Measurements from ENCODE around the gene NCKAP5L.

The NCKAP5L gene

DNA sequence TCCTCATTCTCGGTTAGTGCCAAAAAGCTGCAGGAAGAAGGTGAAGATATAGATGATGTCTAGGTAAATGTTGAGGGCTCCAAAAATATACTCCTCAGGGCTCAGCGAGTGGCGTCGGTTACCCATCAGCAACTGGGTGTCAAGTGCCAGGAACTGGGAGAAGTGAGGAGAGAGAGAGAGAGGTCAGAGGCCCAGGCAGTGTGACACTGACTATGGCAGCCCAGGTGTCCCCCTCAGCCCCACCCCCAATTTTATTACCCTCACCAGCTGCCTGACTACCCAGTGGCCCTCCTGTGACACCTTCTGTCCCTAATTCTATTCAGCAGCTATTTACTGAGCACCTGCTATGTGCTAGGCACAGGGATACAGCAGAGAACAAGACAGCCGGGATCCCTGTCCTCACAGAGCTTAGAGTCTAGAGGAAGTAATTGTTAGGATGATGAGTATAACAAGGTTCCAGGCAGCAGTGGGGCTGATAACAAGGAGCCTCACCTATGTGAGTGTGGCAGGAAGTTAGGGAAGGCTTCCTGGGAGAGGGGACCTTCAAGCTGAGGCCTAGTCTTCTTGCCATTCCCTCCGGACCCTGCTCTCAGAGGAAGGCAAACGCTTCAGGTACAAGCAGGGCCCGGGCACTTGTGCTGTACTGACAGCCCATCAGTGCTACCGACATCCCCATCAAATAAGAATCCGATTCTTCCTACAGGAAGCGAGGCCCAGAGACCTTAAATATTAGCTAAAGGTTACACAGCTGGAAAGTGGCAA lies 42.5 kb upstream of the NCKAP5L start:
- Histone ChIP-seq H4K20me1 (ENCODE audit: insufficient read depth, low read length, poor library complexity, severe bottlenecking) (no peaks in the 10 kb centered on the region), H3K4me2 (ENCODE audit: low read depth, low read length, poor library complexity, severe bottlenecking) (no peak overlapping the region), H3K9me2 (replicated peaks; ENCODE audit: low read depth, low read length) (no peaks in the 10 kb centered on the region), H3F3A (ENCODE audit: low read depth) (no peaks in the 10 kb centered on the region), H3K4me3 (ENCODE audit: low read length, poor library complexity, severe bottlenecking) (no peak overlapping the region), H3K27me3 (ENCODE audit: insufficient read depth, low read length, poor library complexity, severe bottlenecking) (no peaks in the 10 kb centered on the region), H3K4me1 (ENCODE audit: insufficient read depth, low read length, poor library complexity, severe bottlenecking) (no peaks in the 10 kb centered on the region), H3K36me3 (ENCODE audit: insufficient read depth, low read length) (no peaks in the 10 kb centered on the region), H2AFZ (ENCODE audit: low read length) (no peak overlapping the region), H3K9me3 (ENCODE audit: insufficient read depth, low read depth, low read length) (no peaks in the 10 kb centered on the region), H3K79me2 (ENCODE audit: insufficient read depth, low read length) (no peaks in the 10 kb centered on the region), H3K9ac (ENCODE audit: low read depth, low read length, poor library complexity, severe bottlenecking) (no peak overlapping the region)
- TF ChIP-seq, protein P1, sequence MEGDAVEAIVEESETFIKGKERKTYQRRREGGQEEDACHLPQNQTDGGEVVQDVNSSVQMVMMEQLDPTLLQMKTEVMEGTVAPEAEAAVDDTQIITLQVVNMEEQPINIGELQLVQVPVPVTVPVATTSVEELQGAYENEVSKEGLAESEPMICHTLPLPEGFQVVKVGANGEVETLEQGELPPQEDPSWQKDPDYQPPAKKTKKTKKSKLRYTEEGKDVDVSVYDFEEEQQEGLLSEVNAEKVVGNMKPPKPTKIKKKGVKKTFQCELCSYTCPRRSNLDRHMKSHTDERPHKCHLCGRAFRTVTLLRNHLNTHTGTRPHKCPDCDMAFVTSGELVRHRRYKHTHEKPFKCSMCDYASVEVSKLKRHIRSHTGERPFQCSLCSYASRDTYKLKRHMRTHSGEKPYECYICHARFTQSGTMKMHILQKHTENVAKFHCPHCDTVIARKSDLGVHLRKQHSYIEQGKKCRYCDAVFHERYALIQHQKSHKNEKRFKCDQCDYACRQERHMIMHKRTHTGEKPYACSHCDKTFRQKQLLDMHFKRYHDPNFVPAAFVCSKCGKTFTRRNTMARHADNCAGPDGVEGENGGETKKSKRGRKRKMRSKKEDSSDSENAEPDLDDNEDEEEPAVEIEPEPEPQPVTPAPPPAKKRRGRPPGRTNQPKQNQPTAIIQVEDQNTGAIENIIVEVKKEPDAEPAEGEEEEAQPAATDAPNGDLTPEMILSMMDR (conservative IDR thresholded peaks at IDR 0.05; ENCODE audit: low read length) = no peak
- TF ChIP-seq EZH2phosphoT487 (IDR thresholded peaks at IDR 0.05; ENCODE audit: borderline replicate concordance) = no peak

DNA sequence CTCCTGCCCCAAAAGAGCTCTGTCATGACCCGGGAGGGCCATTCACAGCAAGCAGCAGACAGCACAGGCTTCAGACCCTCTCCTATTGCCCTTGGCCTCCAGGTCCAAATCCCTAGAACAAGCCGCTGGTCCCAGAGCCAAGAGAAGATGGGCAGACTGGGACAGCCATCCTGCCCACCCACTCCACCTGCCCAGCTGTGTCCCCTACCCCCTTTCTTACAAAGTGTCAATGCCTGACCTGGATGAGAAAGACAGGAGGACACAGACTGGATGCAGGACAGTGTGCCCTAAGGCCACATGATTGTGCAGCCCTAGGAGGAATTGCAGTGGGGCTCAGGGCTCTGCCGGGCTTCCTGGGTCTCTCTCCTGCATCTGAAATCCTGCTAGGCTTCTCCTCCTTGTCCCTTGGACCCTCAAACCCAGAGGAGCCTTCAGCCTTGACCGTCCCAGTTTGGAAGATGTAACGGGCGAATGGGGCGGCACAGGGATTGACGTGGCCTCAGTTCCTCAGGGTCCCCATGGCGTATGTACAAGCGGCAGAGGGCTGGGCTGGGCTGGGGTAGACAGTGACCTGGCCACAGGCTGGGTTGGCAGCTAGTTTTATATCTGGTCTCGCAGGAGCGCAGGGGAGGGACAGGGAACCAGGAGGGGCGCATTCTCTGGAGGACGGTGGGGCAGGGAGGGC lies 41.7 kb upstream of the NCKAP5L start:
- Histone ChIP-seq H3K4me1 (ENCODE audit: insufficient read depth, low read length, poor library complexity, severe bottlenecking) (no peaks in the 10 kb centered on the region), H3K9ac (ENCODE audit: low read depth, low read length, poor library complexity, severe bottlenecking) (no peak overlapping the region), H3K36me3 (ENCODE audit: insufficient read depth, low read length) (no peaks in the 10 kb centered on the region), H3K79me2 (ENCODE audit: insufficient read depth, low read length) (no peaks in the 10 kb centered on the region), H3K27me3 (ENCODE audit: insufficient read depth, low read length, poor library complexity, severe bottlenecking) (no peaks in the 10 kb centered on the region), H3K9me3 (ENCODE audit: insufficient read depth, low read depth, low read length) (no peaks in the 10 kb centered on the region), H2AFZ (ENCODE audit: low read length) (no peak overlapping the region), H3K4me2 (ENCODE audit: low read depth, low read length, poor library complexity, severe bottlenecking) (no peak overlapping the region), H4K20me1 (ENCODE audit: insufficient read depth, low read length, poor library complexity, severe bottlenecking) (no peaks in the 10 kb centered on the region), H3F3A (ENCODE audit: low read depth) (no peaks in the 10 kb centered on the region), H3K9me2 (replicated peaks; ENCODE audit: low read depth, low read length) (no peaks in the 10 kb centered on the region), H3K4me3 (ENCODE audit: low read length, poor library complexity, severe bottlenecking) (no peak overlapping the region)
- TF ChIP-seq, protein P1 (conservative IDR thresholded peaks at IDR 0.05; ENCODE audit: low read length) = no peak
- TF ChIP-seq EZH2phosphoT487 (IDR thresholded peaks at IDR 0.05; ENCODE audit: borderline replicate concordance) = no peak

GRCh38 chr12:49868952-49869815 lies 41.0 kb upstream of the NCKAP5L start:
- Histone ChIP-seq H3K4me3 (ENCODE audit: low read length, poor library complexity, severe bottlenecking) (no peak overlapping the region), H3K27me3 (ENCODE audit: insufficient read depth, low read length, poor library complexity, severe bottlenecking) (no peaks in the 10 kb centered on the region), H3K79me2 (ENCODE audit: insufficient read depth, low read length) (no peaks in the 10 kb centered on the region), H3K4me1 (ENCODE audit: insufficient read depth, low read length, poor library complexity, severe bottlenecking) (no peaks in the 10 kb centered on the region), H3K9me3 (ENCODE audit: insufficient read depth, low read depth, low read length) (no peaks in the 10 kb centered on the region), H3K4me2 (ENCODE audit: low read depth, low read length, poor library complexity, severe bottlenecking) (no peak overlapping the region), H3K9me2 (replicated peaks; ENCODE audit: low read depth, low read length) (no peaks in the 10 kb centered on the region), H3F3A (ENCODE audit: low read depth) (no peaks in the 10 kb centered on the region), H3K36me3 (ENCODE audit: insufficient read depth, low read length) (no peaks in the 10 kb centered on the region), H3K9ac (ENCODE audit: low read depth, low read length, poor library complexity, severe bottlenecking) (no peak overlapping the region), H4K20me1 (ENCODE audit: insufficient read depth, low read length, poor library complexity, severe bottlenecking) (no peaks in the 10 kb centered on the region), H2AFZ (ENCODE audit: low read length) (no peak overlapping the region)
- TF ChIP-seq EZH2phosphoT487 (IDR thresholded peaks at IDR 0.05; ENCODE audit: borderline replicate concordance) = no peak
- TF ChIP-seq, protein P1 (conservative IDR thresholded peaks at IDR 0.05; ENCODE audit: low read length) = no peak
